Endothelial cell of umbilical vein (primary cell): ENCODE measurements around the gene IL17RB. TPM values are rescaled to one million over a fixed set of nuclear protein-coding genes. Genes with fewer than 3 reads are reported as not detected.

Source experiments
- BruUV-seq: library from RNA; stranded (reverse); fragments of 400-500 nt; replicated peaks from 2 replicates; lab custom pipeline; 2021; lab: Mats Ljungman, UMichigan
- CTCF ChIA-PET: fragments of 300-600, 350-600 bp; sonication (Branson Sonifier 250); formaldehyde crosslinking; loops from one replicate; lab custom pipeline; 2021; ENCODE audit warnings: antibody characterized with exemption, inconsistent platforms; lab: Charles Lee
- POLR2A ChIA-PET: fragments of 300-600, 350-600 bp; sonication (Branson Sonifier 250); formaldehyde crosslinking; loops from one replicate; lab custom pipeline; 2021; ENCODE audit warnings: antibody characterized with exemption, inconsistent platforms; lab: Charles Lee
- DNase-seq: peaks from one replicate; pipeline ENCODE4 v3.0.0-alpha.2; 2011; ENCODE audit warnings: low read depth, low spot score
- FAIRE-seq: peaks from 2 replicates; lab custom pipeline; 2011; peaks lifted over from hg19 to GRCh38; lab: Jason Lieb, UNC
- H2AFZ ChIP-seq: 2 replicates; pipeline ENCODE4 v1.6.0; 2012; ENCODE audit warnings: low read depth, low read length, control low read depth, inconsistent platforms
- H3K27ac ChIP-seq: 2 replicates; pipeline ENCODE4 v1.5.1; 2011; ENCODE audit warnings: low read depth, mild to moderate bottlenecking, control low read depth, low read length, moderate library complexity; ENCODE audit not compliant: insufficient read depth
- H3K27me3 ChIP-seq, 2 experiments: 2 replicates each; pipeline versions ENCODE4 v1.6.0 to v1.6.1; 2011; ENCODE audit warnings: low read length in 2 of 2, mixed read lengths in 1 of 2; ENCODE audit not compliant: control insufficient read depth in 2 of 2, insufficient read depth in 2 of 2
- H3K36me3 ChIP-seq, 2 experiments: 2 replicates in 1 of 2; 3 replicates in 1 of 2; pipeline ENCODE4 v1.5.1; 2011; ENCODE audit warnings: low read length in 2 of 2, mild to moderate bottlenecking in 1 of 2, moderate library complexity in 1 of 2; ENCODE audit not compliant: control insufficient read depth in 2 of 2, insufficient read depth in 2 of 2; ENCODE audit errors: extremely low read depth in 1 of 2
- H3K4me1 ChIP-seq: 3 replicates; pipeline ENCODE4 v1.5.1; 2011; ENCODE audit warnings: mild to moderate bottlenecking, low read length; ENCODE audit not compliant: control insufficient read depth, insufficient read depth; ENCODE audit errors: extremely low read depth
- H3K4me2 ChIP-seq: 2 replicates; pipeline ENCODE4 v1.6.1; 2011; ENCODE audit warnings: low read length, control low read depth, mixed read lengths; ENCODE audit not compliant: insufficient read depth
- H3K4me3 ChIP-seq, 3 experiments: fragments of 200-600 bp in 1 of 3; sonication (generic), shearing (Covaris generic) in 1 of 3; replicated peaks in 1 of 3; 2 replicates each; pipeline ENCODE4 v1.5.1; 2011 to 2016; ENCODE audit warnings: control low read depth in 3 of 3, low read length in 3 of 3, mild to moderate bottlenecking in 2 of 3, inconsistent platforms in 1 of 3, low read depth in 1 of 3, moderate library complexity in 1 of 3; ENCODE audit not compliant: insufficient read depth in 1 of 3
- H3K79me2 ChIP-seq: 2 replicates; pipeline ENCODE4 v1.6.0; 2012; ENCODE audit warnings: low read length, inconsistent platforms; ENCODE audit not compliant: control insufficient read depth, insufficient read depth
- H3K9ac ChIP-seq: replicated peaks from 2 replicates; pipeline ENCODE3; 2011; ENCODE audit warnings: low read length, control low read depth; ENCODE audit not compliant: insufficient read depth; ENCODE audit errors: extremely low read depth
- H3K9me1 ChIP-seq: replicated peaks from 3 replicates; pipeline ENCODE4 v1.6.0; 2011; ENCODE audit warnings: mild to moderate bottlenecking, low read length; ENCODE audit not compliant: control insufficient read depth, insufficient read depth; ENCODE audit errors: extremely low read depth
- H3K9me3 ChIP-seq: replicated peaks from 2 replicates; pipeline ENCODE4 v1.5.1; 2012; ENCODE audit warnings: low read length, inconsistent platforms; ENCODE audit not compliant: control insufficient read depth, insufficient read depth
- H4K20me1 ChIP-seq: replicated peaks from 2 replicates; pipeline ENCODE3; 2011; ENCODE audit warnings: mild to moderate bottlenecking, low read length; ENCODE audit not compliant: control insufficient read depth, insufficient read depth; ENCODE audit errors: extremely low read depth
- EZH2 ChIP-seq: IDR thresholded peaks from 2 replicates; pipeline ENCODE4 v1.6.1; 2012; ENCODE audit warnings: borderline replicate concordance, low read depth, mild to moderate bottlenecking, moderate library complexity, low read length, inconsistent platforms; ENCODE audit not compliant: severe bottlenecking
- FOS ChIP-seq: IDR thresholded peaks from 2 replicates; pipeline ENCODE4 v1.6.1; 2011; ENCODE audit warnings: mild to moderate bottlenecking, low read length, moderate library complexity, borderline replicate concordance; ENCODE audit not compliant: insufficient read depth
- GATA2 ChIP-seq: IDR thresholded peaks from 2 replicates; pipeline ENCODE4 v1.7.0; 2011; ENCODE audit warnings: low read depth, mild to moderate bottlenecking, moderate library complexity, mixed read lengths, low read length; ENCODE audit not compliant: insufficient read length, insufficient read depth
- JUN ChIP-seq: IDR thresholded peaks from 2 replicates; pipeline ENCODE4 v1.6.1; 2011; ENCODE audit warnings: borderline replicate concordance, low read depth; ENCODE audit not compliant: insufficient read length, insufficient read depth
- MAX ChIP-seq: IDR thresholded peaks from 2 replicates; pipeline ENCODE4 v1.6.1; 2011; ENCODE audit not compliant: insufficient read depth, insufficient read length
- MYC ChIP-seq: IDR thresholded peaks from one replicate; pipeline ENCODE4 v1.6.1; 2011; ENCODE audit warnings: mild to moderate bottlenecking, low read depth, low read length
- POLR2A ChIP-seq: IDR thresholded peaks from 2 replicates; pipeline ENCODE4 v1.6.1; 2012; ENCODE audit warnings: low read depth, mild to moderate bottlenecking, control low read depth, low read length
- POLR2AphosphoS5 ChIP-seq: IDR thresholded peaks from 2 replicates; pipeline ENCODE4 v1.6.1; 2012; ENCODE audit warnings: low read depth, mild to moderate bottlenecking, control low read depth, low read length, moderate library complexity; ENCODE audit not compliant: insufficient read depth
- dilution Hi-C: fragments of 300-500 bp; cut with MboI; formaldehyde crosslinking; loops from one replicate; pipeline ENCODE4 v1.15.0; 2019; ENCODE audit warnings: low sequenced_read_pairs; ENCODE audit not compliant: extremely low pct_ligation_motif_present
- intact Hi-C: fragments of 100-400 bp; cut with micrococcal nuclease; formaldehyde crosslinking; loops from one replicate; pipeline ENCODE4 v1.10.0; 2022
- polyA plus RNA-seq, 4 experiments: library from polyadenylated mRNA; depleted of rRNA in 3 of 4; stranded (reverse) in 3 of 4; unstranded in 1 of 4; fragments of >200 nt; gene quantifications; 2 replicates each; pipeline versions ENCODE4 v1.2.1 to v1.2.3, GENCODE V29; 2011 to 2012; ENCODE audit warnings: missing spikeins in 1 of 4
- total RNA-seq: library from RNA; stranded (reverse); gene quantifications from 2 replicates; pipeline ENCODE4 v1.2.3, GENCODE V29; 2021
- TF ChIP-seq, protein P1 (sequence below), 2 donors: IDR thresholded peaks; 1 replicate in 1 of 2; 2 replicates in 1 of 2; pipeline ENCODE4 v1.5.1; 2011; ENCODE audit warnings: low read length in 2 of 2, mild to moderate bottlenecking in 2 of 2, moderate library complexity in 2 of 2, control low read depth in 1 of 2, inconsistent platforms in 1 of 2, low read depth in 1 of 2; ENCODE audit not compliant: insufficient read depth in 1 of 2; ENCODE audit errors: extremely low read depth in 1 of 2

The IL17RB gene
- total and polyA plus RNA-seq, 2 donors (not counting 3 experiments of a cell fraction or from before 2014, with no cell fraction given) = 0.04 TPM; not detected in 1

- Histone ChIP-seq H3K9me3 (no peaks in the 10 kb centered on the region), H2AFZ (no peak overlapping the region), H4K20me1 (no peaks in the 10 kb centered on the region), H3K36me3 (no peaks in the 10 kb centered on the region), H3K9ac (no peak overlapping the region), H3K9me1 (no peaks in the 10 kb centered on the region), H3K4me1 (no peaks in the 10 kb centered on the region), H3K27ac (no peak overlapping the region), H3K27me3 (peaks cover 30 to 32% of the 10 kb centered on the region in 2 experiments), H3K4me3 (no peak overlapping the region), H3K4me2 (no peak overlapping the region), H3K79me2 (no peaks in the 10 kb centered on the region)
- no TSS peak for BruUV-seq
- no peak for FAIRE-seq
- ChIA-PET CTCF (no interaction called here), POLR2A (no interaction called here)
- TF ChIP-seq FOS (no peak), MAX (no peak), MYC (no peak), EZH2 (no peak), JUN (no peak), POLR2AphosphoS5 (no peak), GATA2 (no peak), POLR2A (no peak)
- TF ChIP-seq, protein P1, sequence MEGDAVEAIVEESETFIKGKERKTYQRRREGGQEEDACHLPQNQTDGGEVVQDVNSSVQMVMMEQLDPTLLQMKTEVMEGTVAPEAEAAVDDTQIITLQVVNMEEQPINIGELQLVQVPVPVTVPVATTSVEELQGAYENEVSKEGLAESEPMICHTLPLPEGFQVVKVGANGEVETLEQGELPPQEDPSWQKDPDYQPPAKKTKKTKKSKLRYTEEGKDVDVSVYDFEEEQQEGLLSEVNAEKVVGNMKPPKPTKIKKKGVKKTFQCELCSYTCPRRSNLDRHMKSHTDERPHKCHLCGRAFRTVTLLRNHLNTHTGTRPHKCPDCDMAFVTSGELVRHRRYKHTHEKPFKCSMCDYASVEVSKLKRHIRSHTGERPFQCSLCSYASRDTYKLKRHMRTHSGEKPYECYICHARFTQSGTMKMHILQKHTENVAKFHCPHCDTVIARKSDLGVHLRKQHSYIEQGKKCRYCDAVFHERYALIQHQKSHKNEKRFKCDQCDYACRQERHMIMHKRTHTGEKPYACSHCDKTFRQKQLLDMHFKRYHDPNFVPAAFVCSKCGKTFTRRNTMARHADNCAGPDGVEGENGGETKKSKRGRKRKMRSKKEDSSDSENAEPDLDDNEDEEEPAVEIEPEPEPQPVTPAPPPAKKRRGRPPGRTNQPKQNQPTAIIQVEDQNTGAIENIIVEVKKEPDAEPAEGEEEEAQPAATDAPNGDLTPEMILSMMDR (IDR thresholded peaks at IDR 0.05; ENCODE audit: extremely low read depth in 1 of 2, insufficient read depth in 1 of 2, low read depth in 1 of 2, low read length in 2 of 2) = no peak
- dilution Hi-C loops = no loop called here
- DNase-seq = no peak
- intact Hi-C loops = no loop called here
Measured at GRCh38 chr3:53846851-53847155, 435 bp downstream of the IL17RB start.
